HG03520 (cell line): ENCODE data around the gene MYO7B.

Source experiments
- ATAC-seq: cut with Tn5 transposase; IDR thresholded peaks from one replicate; pipeline ENCODE4 v1.9.1; 2021; ENCODE audit warnings: mild to moderate bottlenecking, moderate library complexity; ENCODE audit not compliant: unreplicated experiment

Gene MYO7B

GRCh38 chr2:127623388-127624319 is 88.2 kb downstream of the MYO7B start:
- ATAC-seq, result no peak

GRCh38 chr2:127624320-127624755 is 88.9 kb downstream of the MYO7B start:
- ATAC-seq, result no peak

- no peak for ATAC-seq
These were observed 89.5 kb downstream of the MYO7B start for GRCh38 chr2:127624756-127625571.

- ATAC-seq, result no peak
These were observed 90.1 kb downstream of the MYO7B start for GRCh38 chr2:127625572-127625951.

GRCh38 chr2:127626175-127626574 is 90.7 kb downstream of the MYO7B start:
- ATAC-seq, result no peak

GRCh38 chr2:127626917-127627739 is 91.6 kb downstream of the MYO7B start:
- ATAC-seq, result no peak

GRCh38 chr2:127627740-127628571 is 92.5 kb downstream of the MYO7B start:
- ATAC-seq, result no peak

GRCh38 chr2:127628767-127629614 is 93.5 kb downstream of the MYO7B start:
- ATAC-seq, result no peak

- ATAC-seq, result no peak
These were observed 94.2 kb downstream of the MYO7B start for GRCh38 chr2:127629637-127630036.

- no peak for ATAC-seq
These were observed 94.8 kb downstream of the MYO7B start for GRCh38 chr2:127630096-127630863.

- ATAC-seq, result no peak
These were observed 95.5 kb downstream of the MYO7B start for GRCh38 chr2:127630864-127631540.

- no peak for ATAC-seq
These were observed 96.1 kb downstream of the MYO7B start for GRCh38 chr2:127631541-127631996.

- ATAC-seq, result no peak
These were observed 96.6 kb downstream of the MYO7B start for GRCh38 chr2:127631997-127632581.

GRCh38 chr2:127632592-127633489 is 97.4 kb downstream of the MYO7B start:
- peak; percentile 50 for ATAC-seq

GRCh38 chr2:127633556-127634065 is 98.1 kb downstream of the MYO7B start:
- ATAC-seq, result no peak

- ATAC-seq, result no peak
These were observed 98.7 kb downstream of the MYO7B start for GRCh38 chr2:127634066-127634617.
